ENCODE data around the gene DAZAP2. TPM values are rescaled to one million over a fixed set of nuclear protein-coding genes. Genes with fewer than 3 reads are reported as not detected.

DAZAP2 gene, protein sequence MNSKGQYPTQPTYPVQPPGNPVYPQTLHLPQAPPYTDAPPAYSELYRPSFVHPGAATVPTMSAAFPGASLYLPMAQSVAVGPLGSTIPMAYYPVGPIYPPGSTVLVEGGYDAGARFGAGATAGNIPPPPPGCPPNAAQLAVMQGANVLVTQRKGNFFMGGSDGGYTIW
- 101 and 137 TPM in 2 replicates for total RNA-seq (2014; rRNA removed; shearing (Covaris generic))
- 131 and 153 TPM in 2 replicates for total RNA-seq (2022)
- Bru-seq, nascent RNA = percentile 72 among the genes with signal in this experiment
- BruChase-seq, experiment 1, labeled RNA remaining after a 6-hour chase = percentile 85 among the genes with signal in this experiment
- percentile 91 among the genes with signal in this experiment for BruChase-seq, experiment 2, labeled RNA remaining after a 2-hour chase
- long read RNA-seq, transcript DAZAP2-202 (4 exons, 1,117 nt) = minor isoform, 5 of 593 reads
- long read RNA-seq, transcript DAZAP2-214 (2 exons, 3,664 nt) = minor isoform, 12 of 593 reads
- long read RNA-seq, transcript DAZAP2-201 (4 exons, 2,598 nt) = major isoform, 549 of 593 reads
- long read RNA-seq, partial matches to known transcripts = 4 of 593 reads
- long read RNA-seq, other reads (novel, unspliced or antisense) = 18 of 593 reads

DNA sequence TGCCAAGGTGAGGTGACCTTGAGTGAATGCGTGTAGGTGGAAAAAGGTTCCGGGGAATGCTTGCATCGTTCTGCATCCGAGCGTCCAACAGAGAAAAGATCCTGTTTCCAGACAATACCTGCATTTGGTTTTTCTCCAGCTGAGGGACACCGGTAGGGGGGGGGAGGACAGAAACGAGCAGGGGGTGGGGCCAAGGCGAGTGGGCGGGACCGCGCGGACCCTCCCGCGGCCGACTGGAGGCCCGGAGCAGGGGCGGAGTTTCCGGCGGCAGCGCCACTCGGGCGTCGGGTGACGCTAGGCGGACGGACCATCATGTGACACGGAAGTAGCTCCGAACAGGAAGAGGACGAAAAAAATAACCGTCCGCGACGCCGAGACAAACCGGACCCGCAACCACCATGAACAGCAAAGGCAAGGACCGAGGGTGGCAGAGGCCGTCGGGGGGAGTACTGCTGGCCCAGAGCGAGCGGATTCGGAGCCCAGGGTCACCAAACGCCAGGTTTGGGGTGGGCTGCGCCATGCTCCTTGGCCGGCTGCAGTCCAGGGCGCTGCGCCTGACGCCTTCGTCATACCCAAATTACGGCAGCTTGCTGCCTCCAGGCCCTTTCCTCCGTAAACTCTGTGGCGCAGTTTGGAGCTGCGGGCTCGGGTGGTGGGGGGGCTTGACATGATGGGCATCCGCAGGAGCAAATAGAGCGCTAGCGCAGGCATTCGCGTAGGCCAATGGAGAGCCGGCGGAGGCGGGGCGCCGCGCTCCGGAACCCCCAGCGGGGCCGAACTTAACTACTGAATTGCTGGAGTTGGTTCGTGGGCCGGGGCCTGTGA is at the start of gene DAZAP2:
Gene DAZAP2, plus strand, starts transcription at position 317 of the 825 bp plus-strand sequence. Its CDS starts 82 bp downstream, at position 399.
- peak within 1 kb of the TSS; percentile 93 for H2AFZ ChIP-seq (ENCODE audit: low read length)
- H3K27ac ChIP-seq (ENCODE audit: low read depth, low read length, poor library complexity, severe bottlenecking) = peak within 1 kb of the TSS; percentile 94
- POLR2A ChIA-PET = interaction anchor here (0.6 to 2.2 kb wide), 12 partner anchors 8 to 313 kb away, joined by 3 to 18 read pairs (median 3); partner anchors contain the start of gene POU6F1
- peaks cover 17% of the 10 kb centered on the region for H3K79me2 ChIP-seq (ENCODE audit: insufficient read depth, low read depth, low read length)
- DNase-seq (ENCODE audit: low spot score) = peak; percentile 98
- peaks cover 16% of the 10 kb centered on the region for H3K4me1 ChIP-seq (ENCODE audit: insufficient read depth, low read length, poor library complexity, severe bottlenecking)
- CTCF ChIA-PET (ENCODE audit: unreplicated experiment) = no interaction called here
- BruUV-seq (replicated peaks) = no TSS peak
- H3K36me3 ChIP-seq (ENCODE audit: insufficient read depth, low read length) = peaks cover 32% of the 10 kb centered on the region
- intact Hi-C loops (cut with micrococcal nuclease; ENCODE audit: unreplicated experiment) = loop anchor here (1.0 to 10.0 kb wide), 6 partner anchors 20 to 474 kb away; partner anchors contain the start of genes ATF1, BIN2, LETMD1 and POU6F1
- peak within 1 kb of the TSS; percentile 95 for H3K4me3 ChIP-seq (ENCODE audit: low read depth, low read length, poor library complexity, severe bottlenecking)
- H3K9me2 ChIP-seq (ENCODE audit: insufficient read depth, low read length) = no peaks in the 10 kb centered on the region
- 0 out of 2 replicates have a peak, but pooled peaks cover 6% of the 10 kb centered on the region for H4K20me1 ChIP-seq (ENCODE audit: insufficient read depth, low read length)
- H3K9me3 ChIP-seq (ENCODE audit: low read length) = no peaks in the 10 kb centered on the region
- H3K4me2 ChIP-seq (ENCODE audit: low read length) = peak within 1 kb of the TSS; percentile 96
- TF ChIP-seq, protein P1, sequence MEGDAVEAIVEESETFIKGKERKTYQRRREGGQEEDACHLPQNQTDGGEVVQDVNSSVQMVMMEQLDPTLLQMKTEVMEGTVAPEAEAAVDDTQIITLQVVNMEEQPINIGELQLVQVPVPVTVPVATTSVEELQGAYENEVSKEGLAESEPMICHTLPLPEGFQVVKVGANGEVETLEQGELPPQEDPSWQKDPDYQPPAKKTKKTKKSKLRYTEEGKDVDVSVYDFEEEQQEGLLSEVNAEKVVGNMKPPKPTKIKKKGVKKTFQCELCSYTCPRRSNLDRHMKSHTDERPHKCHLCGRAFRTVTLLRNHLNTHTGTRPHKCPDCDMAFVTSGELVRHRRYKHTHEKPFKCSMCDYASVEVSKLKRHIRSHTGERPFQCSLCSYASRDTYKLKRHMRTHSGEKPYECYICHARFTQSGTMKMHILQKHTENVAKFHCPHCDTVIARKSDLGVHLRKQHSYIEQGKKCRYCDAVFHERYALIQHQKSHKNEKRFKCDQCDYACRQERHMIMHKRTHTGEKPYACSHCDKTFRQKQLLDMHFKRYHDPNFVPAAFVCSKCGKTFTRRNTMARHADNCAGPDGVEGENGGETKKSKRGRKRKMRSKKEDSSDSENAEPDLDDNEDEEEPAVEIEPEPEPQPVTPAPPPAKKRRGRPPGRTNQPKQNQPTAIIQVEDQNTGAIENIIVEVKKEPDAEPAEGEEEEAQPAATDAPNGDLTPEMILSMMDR (conservative IDR thresholded peaks at IDR 0.05; ENCODE audit: low read length) = no peak
- TF ChIP-seq EZH2phosphoT487 (IDR thresholded peaks at IDR 0.05; ENCODE audit: borderline replicate concordance, low read depth, low read length) = no peak

DNA sequence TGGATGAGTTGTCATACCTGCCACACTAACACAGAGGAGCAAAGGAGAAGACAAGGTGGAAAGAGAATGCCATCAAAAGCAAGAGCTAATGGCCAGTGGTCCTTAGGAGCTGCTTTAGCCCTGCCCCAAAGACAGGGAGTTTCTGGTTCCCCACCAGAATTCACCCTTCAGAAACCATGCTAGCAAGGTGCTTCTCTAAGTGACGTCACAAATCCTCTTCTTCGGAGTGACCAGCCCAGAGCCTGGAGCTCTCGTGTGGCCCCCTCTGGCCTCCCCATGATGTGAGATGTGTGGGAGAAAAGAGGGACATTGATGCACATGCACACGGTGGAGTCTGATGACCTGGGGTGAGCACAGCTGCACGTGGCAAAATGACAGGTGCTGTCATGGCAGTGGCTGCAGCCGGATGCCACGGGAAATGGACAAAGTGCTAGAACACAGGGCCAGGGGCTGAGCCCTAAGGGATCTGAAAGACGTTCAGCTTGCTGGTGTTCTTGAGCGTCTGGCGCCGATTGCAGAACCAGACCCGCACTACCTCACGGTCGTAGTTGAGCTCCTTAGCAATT is 48.8 kb upstream of the DAZAP2 start:
- peaks cover 48% of the 10 kb centered on the region for H3K4me1 ChIP-seq (ENCODE audit: insufficient read depth, low read length, poor library complexity, severe bottlenecking)
- peak overlapping the region; percentile 73; the same call in 1 of the 2 replicates for H3K4me2 ChIP-seq (ENCODE audit: low read length)
- TF ChIP-seq, protein P1 (conservative IDR thresholded peaks at IDR 0.05; ENCODE audit: low read length) = no peak
- no peak for TF ChIP-seq EZH2phosphoT487 (IDR thresholded peaks at IDR 0.05; ENCODE audit: borderline replicate concordance, low read depth, low read length)
- intact Hi-C loops (cut with micrococcal nuclease; ENCODE audit: unreplicated experiment) = loop anchor here (2.0 to 5.0 kb wide), 3 partner anchors 29 to 143 kb away; partner anchors contain the start of genes CSRNP2, LETMD1 and POU6F1
- no peaks in the 10 kb centered on the region for H4K20me1 ChIP-seq (ENCODE audit: insufficient read depth, low read length)
- H3K27ac ChIP-seq (ENCODE audit: low read depth, low read length, poor library complexity, severe bottlenecking) = peak overlapping the region; percentile 67
- H3K9me3 ChIP-seq (ENCODE audit: low read length) = no peaks in the 10 kb centered on the region
- CTCF ChIA-PET (ENCODE audit: unreplicated experiment) = interaction anchor here (1.0 kb wide), 1 partner anchor 15 kb away, joined by 3 read pairs; no protein-coding TSS in a partner anchor
- H3K9me2 ChIP-seq (ENCODE audit: insufficient read depth, low read length) = no peaks in the 10 kb centered on the region
- no peaks in the 10 kb centered on the region for H3K79me2 ChIP-seq (ENCODE audit: insufficient read depth, low read depth, low read length)
- DNase-seq (ENCODE audit: low spot score) = peak; percentile 37
- POLR2A ChIA-PET = interaction anchor here (0.5 to 1.2 kb wide), 4 partner anchors 12 to 121 kb away, joined by 3 to 5 read pairs (median 4); partner anchors contain the start of gene CSRNP2
- BruUV-seq (replicated peaks) = no TSS peak
- H3K36me3 ChIP-seq (ENCODE audit: insufficient read depth, low read length) = no peaks in the 10 kb centered on the region
- no peak overlapping the region for H3K4me3 ChIP-seq (ENCODE audit: low read depth, low read length, poor library complexity, severe bottlenecking)
- peak overlapping the region; percentile 93; the same call in 1 of the 2 replicates for H2AFZ ChIP-seq (ENCODE audit: low read length)

All from OCI-LY7 (cell line).